Measurements from ENCODE around the gene ENOX1.

ENOX1 gene

DNA sequence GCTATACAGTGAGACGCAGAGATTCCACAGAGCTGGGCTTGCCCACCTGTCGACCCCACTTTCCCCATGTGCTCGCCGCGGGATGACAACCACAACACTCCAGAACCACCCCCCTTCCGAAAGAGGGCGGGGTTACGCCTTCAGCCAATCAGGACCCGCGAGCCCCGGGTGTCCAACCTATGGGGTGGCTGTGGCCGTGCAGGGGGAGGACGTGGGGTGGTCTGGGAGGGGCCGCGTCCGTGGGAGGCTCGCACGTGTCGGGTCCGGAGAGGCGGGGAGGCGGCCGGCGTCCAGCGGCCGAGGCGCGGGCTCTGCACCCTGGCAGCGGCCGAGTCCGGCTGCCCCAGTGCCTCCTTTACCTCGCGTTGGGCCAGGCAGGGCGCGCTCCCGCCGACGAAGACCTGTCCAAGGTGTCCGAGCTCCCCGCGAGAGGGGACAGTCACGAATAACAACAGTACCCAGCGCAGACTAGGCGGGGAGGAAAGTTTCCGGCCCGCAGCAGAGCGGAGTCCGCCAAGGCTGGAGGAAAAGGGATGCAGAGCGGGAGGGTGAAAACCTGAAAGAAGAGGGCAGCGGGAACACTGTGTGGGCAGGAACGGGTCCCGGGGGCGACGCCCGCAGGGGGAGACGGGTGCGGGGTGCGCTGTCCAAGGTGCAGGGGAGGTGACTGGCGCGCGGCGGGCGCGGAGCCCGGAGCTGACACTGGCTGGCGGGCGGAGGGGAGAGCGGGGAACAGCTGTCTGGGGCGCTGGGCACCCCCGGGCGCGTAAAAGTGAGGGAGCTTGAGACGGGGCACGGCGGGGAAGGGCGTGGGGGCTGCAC lies 911 bp downstream of the ENOX1 start:
- DNase-seq (ENCODE audit: low spot score): peak; percentile 36

- DNase-seq (ENCODE audit: low spot score): no peak
Measured at GRCh38 chr13:43785261-43785649, 1.5 kb downstream of the ENOX1 start.

DNA sequence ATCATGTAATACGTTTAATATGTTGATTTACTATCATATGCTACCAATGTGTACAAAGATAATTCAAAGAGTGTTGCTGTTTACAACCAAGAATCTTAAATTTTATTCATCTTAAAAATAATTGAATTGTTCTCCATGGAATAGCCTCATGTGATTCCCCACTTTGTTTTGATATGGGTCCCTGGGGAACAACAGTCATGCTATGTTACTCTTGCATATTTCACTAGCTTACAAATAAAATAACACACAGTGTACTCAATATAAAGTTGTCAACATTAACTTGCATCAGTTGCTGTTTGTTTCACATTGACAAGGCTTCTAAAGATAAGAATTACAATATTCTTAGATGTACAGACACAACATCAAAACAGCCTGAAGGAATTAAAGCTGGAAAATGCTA lies 2.3 kb downstream of the ENOX1 start:
- no peak for DNase-seq (ENCODE audit: low spot score)

- peak; percentile 52 for DNase-seq (ENCODE audit: low spot score)
Measured at GRCh38 chr13:43783820-43784219, 3.0 kb downstream of the ENOX1 start.

GRCh38 chr13:43782686-43783085 lies 4.1 kb downstream of the ENOX1 start:
- no peak for DNase-seq (ENCODE audit: low spot score)

- DNase-seq (ENCODE audit: low spot score): no peak
Measured at GRCh38 chr13:43780666-43781065, 6.1 kb downstream of the ENOX1 start.

GRCh38 chr13:43776501-43777079 lies 10.2 kb downstream of the ENOX1 start:
- DNase-seq (ENCODE audit: low spot score): no peak

GRCh38 chr13:43776006-43776405 lies 10.8 kb downstream of the ENOX1 start:
- no peak for DNase-seq (ENCODE audit: low spot score)

- no peak for DNase-seq (ENCODE audit: low spot score)
Measured at GRCh38 chr13:43773602-43774001, 13.2 kb downstream of the ENOX1 start.

DNA sequence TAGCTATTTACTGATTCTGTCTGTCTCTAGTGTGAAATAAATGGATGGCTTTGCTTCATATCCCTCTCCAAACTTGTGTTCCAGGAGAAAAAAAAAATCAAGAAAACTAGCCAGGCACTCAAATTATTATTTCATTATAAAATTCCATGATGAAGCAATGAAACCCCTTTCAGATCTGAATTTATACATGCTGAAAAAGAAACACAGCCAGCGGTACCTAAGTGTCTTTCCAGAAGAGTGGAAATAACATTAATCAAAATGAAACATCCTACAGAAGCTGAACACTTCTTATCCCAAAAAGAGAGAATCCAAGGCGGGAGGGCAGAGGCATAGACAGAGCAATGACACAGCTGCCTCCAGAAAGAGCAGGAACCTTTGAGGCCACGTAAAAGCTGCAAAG lies 15.9 kb downstream of the ENOX1 start:
- no peak for DNase-seq (ENCODE audit: low spot score)

GRCh38 chr13:43769529-43769928 lies 17.2 kb downstream of the ENOX1 start:
- DNase-seq (ENCODE audit: low spot score): no peak

- no peak for DNase-seq (ENCODE audit: low spot score)
Measured at GRCh38 chr13:43767341-43767931, 19.3 kb downstream of the ENOX1 start.

GRCh38 chr13:43766725-43767124 lies 20.0 kb downstream of the ENOX1 start:
- no peak for DNase-seq (ENCODE audit: low spot score)

- DNase-seq (ENCODE audit: low spot score): no peak
Measured at GRCh38 chr13:43764349-43764748, 22.4 kb downstream of the ENOX1 start.

- no peak for DNase-seq (ENCODE audit: low spot score)
Measured at GRCh38 chr13:43763143-43763759, 23.5 kb downstream of the ENOX1 start.

DNA sequence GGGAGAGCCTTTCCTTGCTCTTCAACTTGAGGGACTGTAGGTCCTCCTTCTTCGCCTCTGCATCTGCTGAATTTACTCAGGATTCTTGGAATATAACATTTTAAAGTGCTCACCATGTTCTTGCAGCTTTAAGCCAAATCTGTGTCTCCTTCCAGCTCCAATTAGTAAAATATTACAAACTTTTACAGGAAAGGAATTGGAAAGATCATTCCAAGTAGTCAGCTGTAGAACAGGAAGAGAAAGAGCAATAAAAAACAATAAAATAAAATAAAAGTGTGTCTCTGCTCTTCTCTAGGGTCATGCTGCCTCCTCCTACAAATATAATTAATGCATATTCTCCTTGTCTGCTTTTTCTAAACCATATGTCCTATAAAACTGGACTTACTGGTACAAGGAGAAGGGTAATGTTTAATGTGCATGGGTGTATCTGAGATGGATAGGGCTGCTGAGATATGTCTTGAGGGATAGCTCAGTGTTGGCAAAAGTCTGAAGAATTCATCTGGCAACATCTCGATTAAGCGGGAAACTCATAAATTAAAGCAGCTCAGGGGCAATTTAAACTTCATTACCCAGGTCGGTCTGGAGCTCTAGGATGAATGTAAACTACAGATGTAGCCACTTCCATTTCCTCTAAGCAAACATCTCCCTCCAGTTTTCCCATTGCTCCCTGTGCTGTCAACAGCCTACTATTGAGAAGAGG lies 25.0 kb downstream of the ENOX1 start:
- DNase-seq (ENCODE audit: low spot score): no peak

GRCh38 chr13:43760257-43760656 lies 26.5 kb downstream of the ENOX1 start:
- DNase-seq (ENCODE audit: low spot score): no peak

- no peak for DNase-seq (ENCODE audit: low spot score)
Measured at GRCh38 chr13:43758834-43759233, 27.9 kb downstream of the ENOX1 start.

- DNase-seq (ENCODE audit: low spot score): no peak
Measured at GRCh38 chr13:43757266-43757665, 29.5 kb downstream of the ENOX1 start.

DNA sequence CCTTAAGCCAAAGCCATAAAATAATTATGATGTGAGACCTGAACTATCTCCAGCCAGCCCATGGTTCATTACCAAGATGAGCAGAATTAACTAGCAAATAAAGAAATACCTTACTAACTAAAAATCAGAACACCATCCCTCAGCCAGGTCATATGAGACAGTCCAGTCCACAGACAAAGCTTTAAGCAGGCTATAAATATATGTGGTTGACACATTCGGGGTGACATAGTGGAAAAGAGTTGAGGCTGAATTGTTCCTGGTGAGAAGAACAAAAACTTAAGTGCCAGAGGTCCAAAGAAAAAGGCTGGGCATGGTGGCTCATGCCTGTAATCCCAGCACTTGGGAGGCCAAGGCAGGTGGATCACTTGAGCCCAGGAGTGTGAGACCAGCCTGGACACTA lies 30.9 kb downstream of the ENOX1 start:
- no peak for DNase-seq (ENCODE audit: low spot score)

- DNase-seq (ENCODE audit: low spot score): no peak
Measured at GRCh38 chr13:43751624-43752023, 35.1 kb downstream of the ENOX1 start.

DNA sequence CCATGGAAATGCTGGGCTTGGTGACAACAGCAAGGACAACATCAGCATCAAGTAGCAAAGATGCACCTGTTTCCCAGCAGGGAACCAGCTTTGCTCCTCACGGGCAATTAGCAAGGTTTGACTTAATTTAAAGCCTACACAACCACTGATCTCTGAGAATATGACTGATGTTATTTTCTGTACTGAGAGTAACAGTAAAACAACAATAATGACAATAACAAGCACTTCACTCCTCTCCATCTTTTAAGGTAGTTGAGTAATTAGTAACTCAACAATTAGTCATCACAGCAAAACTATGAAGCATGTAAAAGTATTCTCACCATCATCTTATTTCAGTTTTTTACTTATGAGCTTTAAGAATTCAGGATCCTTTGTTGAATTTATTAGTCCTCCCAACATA lies 37.3 kb downstream of the ENOX1 start:
- DNase-seq (ENCODE audit: low spot score): no peak
